ENCODE measurements around the gene GTF2A1.

DNA sequence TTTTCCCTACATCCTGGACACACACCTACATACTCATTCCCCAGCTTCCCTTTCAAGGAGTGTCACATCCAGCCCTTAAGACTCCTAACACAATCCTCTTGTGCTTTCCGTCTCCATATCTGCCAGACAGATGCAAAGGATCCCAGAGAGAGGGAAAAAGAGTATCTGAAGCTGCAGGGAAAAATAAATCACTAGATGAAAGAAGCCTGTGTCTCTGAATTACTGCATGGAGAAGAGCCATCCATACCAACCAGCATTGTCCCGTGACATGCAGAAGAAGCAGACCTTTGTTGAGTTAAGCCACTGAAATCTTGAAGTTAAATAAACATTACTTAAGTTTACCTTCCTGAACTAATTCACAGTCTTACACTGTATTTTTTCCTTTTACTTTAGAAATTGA lies 54.6 kb downstream of the GTF2A1 start:
- TF ChIP-seq, protein P1, sequence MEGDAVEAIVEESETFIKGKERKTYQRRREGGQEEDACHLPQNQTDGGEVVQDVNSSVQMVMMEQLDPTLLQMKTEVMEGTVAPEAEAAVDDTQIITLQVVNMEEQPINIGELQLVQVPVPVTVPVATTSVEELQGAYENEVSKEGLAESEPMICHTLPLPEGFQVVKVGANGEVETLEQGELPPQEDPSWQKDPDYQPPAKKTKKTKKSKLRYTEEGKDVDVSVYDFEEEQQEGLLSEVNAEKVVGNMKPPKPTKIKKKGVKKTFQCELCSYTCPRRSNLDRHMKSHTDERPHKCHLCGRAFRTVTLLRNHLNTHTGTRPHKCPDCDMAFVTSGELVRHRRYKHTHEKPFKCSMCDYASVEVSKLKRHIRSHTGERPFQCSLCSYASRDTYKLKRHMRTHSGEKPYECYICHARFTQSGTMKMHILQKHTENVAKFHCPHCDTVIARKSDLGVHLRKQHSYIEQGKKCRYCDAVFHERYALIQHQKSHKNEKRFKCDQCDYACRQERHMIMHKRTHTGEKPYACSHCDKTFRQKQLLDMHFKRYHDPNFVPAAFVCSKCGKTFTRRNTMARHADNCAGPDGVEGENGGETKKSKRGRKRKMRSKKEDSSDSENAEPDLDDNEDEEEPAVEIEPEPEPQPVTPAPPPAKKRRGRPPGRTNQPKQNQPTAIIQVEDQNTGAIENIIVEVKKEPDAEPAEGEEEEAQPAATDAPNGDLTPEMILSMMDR (IDR thresholded peaks at IDR 0.05; ENCODE audit: poor library complexity): no peak
- TF ChIP-seq EZH2 (IDR thresholded peaks at IDR 0.05; ENCODE audit: borderline replicate concordance) (no peak), EZH2phosphoT487 (IDR thresholded peaks at IDR 0.05; ENCODE audit: low read depth, severe bottlenecking, unreplicated experiment) (no peak)
